D341Med (cell line): ENCODE results near the gene LMAN1L.
A peak's percentile ranks its signal among the peaks of the same experiment; 100 is the strongest.

Experiments
- DNase-seq: peaks from one replicate; pipeline ENCODE4 v3.0.0; 2012; ENCODE audit warnings: low spot score

LMAN1L gene

GRCh38 chr15:74838137-74838516 is 25.5 kb downstream of the LMAN1L start:
- DNase-seq, result no peak

DNA sequence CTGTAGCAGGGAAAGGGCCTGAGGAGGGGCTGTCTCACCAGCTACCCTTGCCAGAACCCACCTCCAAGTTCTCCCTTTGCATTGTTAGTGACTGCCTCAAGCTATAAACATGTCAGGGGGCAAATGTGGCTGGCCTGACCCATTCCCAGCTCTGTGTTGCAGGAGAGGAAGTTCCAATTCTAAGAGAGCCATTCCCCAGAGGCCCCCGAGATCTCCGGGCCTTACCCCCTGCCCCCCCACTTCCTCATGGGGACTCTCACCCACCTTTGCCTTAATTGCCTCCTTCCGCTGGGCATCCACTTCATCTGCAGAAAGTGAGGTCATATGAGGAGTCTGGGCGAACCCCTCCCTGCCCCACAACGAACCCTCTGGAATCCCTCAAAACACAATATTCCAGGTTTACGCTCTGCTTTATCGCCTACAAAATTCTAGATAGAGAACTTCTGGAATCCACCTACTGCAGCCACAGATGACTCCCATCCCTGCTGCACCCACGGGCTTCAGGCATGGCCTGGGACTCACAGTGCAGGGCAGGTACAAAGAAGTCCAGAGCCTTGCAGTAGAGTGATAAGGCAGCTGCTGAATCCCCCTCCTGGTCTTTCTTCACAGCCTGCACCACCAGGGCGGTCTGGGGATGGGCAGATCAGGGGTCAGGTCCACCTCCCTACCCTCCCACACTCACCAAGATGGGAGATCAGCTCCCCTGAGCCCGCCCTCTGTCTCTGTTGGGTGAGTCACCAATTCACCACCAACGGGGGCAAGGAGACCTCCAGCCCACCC is 26.3 kb downstream of the LMAN1L start:
- no peak for DNase-seq

DNA sequence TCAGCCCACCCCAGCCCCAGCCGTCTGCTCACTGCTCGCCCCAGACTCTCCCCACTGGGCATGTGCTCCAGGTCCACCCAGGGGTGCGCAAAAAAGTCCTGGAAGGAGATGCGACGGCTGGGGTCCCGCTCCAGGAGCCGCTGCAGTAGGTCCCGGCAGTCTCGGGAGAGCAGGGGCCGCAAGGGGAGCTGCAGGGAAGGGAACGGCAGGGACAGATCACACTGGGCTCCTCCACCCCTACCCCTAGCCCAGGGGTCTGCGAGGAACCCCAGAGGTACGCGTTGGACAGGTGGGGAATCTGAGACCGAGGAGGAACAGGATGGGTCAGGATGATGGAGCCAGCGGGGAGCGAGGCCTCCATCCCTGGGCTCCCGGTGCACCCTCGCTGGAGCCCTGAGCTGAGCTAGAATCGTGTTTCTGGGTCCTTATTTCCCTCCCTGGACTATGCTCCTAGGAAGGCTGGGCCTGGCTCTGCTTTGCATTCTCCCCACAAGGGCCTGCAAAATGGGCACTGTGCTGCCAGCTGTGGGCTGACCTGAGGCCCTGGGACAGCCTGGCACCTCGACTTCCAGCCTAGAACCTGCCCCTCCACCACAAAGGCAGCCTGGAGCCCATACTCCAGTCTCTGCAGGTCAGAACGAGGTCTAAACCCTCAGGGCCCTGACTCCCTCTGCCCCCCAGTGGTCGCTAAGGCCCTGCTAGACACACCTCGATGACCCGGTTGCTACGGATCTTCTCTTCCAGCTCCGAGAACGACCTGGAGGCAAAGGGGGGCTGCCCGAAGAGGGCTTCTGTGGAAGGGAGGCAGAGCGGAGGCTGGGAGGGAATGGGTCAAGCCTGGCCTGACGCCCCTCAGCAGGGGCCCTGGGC is 27.1 kb downstream of the LMAN1L start:
- no peak for DNase-seq

DNA sequence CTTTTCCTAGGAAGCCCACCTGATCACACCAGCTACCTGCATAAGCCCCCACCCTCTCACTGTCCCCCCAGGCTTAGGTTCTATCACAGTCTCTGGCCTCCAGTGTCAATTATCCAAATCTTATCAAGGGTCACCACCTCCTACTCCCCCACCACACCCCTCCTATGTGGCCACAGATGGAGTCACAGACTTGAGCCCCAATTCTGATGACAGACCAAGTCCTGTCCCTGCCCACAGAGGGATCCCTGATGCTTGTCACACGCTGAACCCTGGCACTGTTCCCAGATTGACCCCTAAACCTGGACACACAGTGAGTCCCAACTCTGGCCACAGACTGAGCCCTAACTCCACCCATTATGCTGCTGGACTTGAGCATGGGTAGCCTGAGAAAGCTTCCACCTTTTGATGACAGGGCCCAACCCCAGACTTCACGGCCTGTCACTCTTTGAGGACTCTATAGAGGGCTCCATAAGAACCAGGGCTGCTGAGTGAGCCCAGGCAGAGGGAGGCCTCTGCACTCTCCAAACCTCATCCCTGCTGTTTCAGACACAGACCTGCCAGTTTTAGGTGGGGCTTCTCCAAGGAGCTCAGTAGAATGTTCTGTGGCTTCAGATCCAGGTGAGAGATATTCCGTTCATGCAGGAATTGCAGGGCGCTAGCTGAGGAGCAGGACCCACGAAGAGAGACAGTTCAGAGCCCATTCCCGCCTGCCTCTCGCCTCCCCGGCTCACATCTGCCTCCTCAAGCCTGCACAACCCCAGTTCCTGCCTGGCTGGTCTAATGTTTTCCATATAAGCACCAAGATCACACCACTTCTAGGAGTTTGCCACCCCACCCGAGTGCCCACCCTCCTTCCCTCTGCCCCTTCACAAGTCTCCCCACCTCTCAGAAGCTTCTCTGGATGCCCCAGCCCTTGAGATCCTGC is 28.5 kb downstream of the LMAN1L start:
- no peak for DNase-seq

DNA sequence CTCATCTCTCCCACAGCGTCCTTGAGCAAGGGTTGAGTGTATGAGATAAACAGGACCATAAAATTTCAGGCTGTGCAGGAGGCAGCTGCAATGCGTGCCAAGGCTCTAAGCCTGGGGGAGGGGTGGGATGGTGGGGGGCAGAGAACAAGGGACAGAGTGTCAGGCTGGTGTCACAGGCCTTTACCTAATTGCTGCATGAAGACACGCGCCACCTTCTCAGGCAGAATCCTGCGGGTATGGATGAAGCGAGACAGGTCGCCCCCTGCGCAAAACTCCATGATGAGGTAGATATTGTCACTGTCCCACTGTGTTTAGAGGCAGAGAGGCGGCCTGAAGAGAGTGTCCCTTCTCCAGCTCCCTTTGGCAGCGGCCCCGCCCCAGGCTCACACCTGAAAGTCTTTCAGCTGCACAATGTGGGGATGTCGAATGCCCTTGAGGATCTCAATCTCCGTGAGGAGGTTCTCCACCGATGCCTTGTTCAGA is 29.3 kb downstream of the LMAN1L start:
- DNase-seq, result no peak

DNA sequence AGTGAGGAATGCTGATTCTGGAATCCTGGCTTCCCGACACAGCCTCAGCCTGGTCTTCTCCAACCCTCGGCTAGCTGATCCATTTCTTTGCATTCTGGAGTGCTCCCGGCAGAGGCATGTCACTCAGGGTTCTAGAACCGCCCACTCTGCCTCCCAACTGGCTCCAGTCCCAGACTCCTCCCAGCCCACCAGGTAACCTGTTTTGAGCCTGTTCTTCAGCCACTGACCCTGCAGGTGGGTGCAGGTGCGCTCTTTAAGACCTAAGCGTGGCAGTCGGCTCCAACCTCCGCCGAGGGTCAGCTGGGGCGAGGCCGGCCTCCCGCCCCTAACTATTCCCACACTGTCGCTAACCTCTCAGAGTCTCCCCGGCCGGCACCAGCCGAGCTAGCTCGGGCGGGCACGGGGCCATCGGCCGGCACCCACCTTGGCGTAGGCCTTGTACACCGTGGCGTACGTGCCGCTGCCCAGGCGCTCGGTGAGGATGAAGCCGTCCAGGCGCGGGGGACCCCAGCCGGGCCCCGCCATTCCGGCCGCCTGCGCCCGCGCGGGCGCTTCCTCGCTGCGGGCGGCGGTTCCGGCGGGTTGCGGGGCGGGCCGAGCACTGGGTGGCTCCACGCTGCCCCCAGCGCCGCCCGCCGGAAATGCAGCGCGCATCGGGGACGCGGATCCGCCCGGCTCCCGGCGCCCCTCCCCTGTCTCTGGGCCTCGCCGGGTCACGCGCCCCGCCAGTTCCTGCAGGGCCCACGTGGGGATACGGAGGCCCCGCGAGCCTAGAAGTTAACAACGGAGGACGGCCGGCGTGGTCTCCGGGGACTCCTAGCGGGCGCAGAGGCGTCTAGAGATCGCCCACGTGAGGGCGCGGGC is 30.2 kb downstream of the LMAN1L start, which contains the start of gene ULK3:
TSS of gene ULK3 (minus strand) at position 576 of the 864 bp plus-strand sequence. CDS start at position 525, 51 bp downstream.
- DNase-seq, result peak; percentile 98

GRCh38 chr15:74843445-74843828 is 30.8 kb downstream of the LMAN1L start:
- DNase-seq, result no peak

DNA sequence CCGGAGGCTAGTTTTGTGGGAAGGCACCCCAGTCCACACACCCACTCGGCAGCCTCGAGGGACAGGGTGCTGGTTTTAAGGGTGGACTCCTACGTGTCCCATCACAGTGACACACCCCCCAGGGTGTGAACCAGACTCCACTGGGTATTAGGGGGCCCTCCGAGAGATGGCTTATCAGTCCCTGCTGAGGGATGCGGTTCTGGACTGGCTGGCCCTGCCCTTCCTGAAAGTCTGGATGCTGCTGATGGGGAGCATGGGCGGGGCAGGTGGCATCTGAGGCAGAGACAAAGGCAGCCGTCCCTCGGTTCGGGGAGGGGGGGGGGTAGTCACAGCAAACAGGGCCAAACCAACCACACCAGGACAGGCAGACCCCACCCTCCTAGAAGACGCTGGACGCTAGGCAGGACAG is 31.3 kb downstream of the LMAN1L start:
- peak; percentile 68 for DNase-seq

DNA sequence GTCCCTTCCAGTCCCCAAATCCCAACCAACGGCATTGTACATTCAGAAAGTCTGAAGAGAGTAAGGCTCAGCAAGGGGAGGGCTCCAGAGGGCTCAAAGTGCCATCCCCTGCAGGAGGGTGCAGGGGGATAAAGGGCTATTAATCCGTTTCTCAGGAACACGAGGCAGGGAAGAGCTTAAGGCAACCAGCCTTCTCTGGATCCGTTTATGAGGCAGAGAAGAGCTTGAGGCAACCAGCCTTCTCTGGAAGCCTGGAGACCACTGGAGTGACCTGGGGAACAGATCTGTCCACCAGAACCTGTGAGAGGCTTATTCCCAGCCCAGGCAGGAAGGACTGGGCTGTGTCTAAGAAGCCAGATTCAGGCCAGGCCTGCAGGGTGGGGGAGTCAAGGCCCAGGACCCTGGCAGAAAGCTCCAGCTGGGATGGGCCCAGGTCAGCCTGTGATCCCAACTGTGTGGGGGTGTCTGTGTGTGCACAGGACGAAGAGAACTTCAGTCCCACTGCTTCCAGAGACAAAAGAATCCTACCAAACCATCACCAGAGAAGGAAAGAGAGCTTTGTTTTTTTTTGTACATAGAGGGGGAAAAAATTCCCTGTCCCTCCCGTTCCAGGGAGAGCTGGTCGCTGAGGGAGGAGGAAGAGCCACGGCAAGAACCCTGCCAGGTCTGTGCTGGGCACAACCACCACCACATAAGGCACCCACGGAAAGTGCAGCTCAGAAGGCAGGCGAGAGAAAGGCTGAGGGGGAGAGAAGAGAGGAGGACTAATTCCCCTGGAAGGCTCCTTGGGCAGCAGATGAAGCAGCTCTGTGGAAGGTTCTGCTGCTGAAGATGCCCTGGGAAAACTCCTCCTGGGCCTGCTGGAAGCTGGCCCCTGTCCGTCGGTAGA is 31.9 kb downstream of the LMAN1L start:
- peak; percentile 84 for DNase-seq

- DNase-seq, result no peak
Observed at GRCh38 chr15:74845208-74845568, 32.6 kb downstream of the LMAN1L start.

DNA sequence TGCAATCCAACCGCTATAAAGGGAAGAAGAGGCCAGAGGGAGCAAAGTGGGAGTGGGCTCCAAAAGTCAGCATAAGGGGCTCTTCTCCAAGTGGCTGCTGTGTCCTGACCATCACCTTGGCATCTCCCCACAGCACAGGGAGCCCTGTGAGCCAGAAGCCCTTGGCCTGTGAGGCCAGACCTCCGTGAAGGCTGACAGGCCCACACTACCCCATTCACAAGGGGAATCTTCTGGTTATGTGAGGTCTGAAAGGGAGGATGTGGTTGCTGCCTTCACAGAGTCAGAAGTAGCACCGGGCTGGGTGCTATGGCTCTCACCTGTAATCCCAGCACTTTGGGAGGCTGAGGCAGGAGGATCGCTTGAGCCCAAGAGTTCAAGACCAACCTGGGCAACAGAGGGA is 32.9 kb downstream of the LMAN1L start:
- no peak for DNase-seq

DNA sequence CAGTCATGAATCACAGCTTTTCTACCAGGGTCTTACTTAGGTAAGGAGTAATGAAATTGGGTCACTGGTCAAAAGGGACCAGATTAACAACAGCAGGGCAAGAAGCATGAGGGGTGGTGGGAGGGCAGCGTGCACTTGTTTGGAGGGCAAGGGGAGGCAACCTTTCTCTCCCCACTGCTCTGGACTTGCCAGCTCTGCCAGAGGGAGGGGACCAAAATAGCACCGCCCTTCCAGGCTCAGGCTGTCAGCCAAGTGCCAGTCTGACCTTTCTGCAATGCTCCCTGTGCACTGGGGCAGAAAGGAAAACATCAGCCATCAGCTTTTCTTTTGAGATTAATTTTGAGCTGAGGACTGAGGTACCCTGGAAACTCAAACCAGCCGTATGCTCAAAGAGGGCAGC is 34.8 kb downstream of the LMAN1L start:
- DNase-seq, result no peak

DNA sequence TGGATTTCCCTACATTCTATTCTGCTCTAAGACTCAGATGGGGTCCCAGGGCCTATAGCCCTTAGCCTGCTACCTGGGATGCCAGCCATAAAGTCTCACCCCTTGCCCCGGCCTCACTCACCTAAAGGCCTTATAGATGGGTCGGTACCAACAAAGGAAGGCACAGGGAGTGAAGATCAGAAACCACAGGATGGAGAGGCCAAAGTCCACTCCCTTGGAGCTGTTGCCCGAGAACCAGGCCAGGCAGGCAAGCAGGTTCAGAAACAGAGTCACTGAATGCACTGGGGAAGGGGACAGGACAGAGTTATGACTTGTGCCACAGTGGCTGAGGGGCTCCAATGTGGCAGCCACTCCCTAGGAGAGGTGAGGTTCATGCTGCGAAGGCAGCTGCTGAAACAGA is 37.8 kb downstream of the LMAN1L start:
- DNase-seq, result no peak

- no peak for DNase-seq
Observed at GRCh38 chr15:74851960-74852359, 39.3 kb downstream of the LMAN1L start.

DNA sequence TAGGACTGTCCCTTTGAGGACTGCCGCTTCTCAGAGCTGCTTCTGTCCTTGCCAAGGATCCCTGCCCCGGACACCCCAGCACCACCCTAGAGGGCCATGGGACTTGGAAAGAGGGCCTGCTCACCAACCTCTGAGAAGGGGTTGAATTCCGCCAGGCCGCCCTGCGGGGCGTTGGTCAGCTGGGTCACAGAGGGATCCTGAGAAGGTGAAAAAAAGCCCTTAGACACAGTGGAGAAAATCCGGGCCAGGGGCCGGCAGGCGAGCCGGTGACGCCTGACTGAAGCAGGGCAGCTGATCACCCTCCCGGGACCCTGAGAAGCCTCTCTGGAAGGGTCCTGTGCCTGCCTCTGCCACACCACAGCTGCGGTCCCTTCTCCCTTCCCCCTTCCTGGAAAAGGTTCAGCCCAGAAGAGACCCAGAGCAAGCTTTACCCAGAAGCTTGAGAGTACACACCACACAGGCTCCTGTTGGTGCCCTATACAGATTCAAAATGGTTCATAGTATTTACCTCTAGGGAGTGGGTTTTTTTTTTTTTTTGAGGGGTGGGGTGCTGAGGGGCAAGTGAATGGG is 41.9 kb downstream of the LMAN1L start:
- DNase-seq, result no peak

DNA sequence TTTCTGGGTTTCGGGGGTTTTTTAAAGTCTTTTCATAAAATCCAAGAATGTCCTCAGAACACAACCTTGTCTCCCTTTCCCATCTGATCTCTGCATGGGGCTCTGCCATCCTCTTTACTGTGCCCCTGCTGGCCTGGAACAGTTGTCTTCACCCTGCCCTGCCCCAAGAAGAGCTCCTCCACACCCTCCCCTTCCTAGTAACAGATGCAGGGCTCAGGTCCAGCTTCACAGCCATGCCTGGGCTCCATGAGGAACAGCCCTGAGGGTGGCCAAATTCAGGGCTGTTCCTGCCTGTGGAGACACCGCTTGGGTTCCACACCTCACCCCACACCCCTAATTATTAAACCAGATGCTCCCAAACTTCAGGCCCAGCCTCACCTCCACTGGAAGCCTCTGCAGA is 43.2 kb downstream of the LMAN1L start:
- no peak for DNase-seq

DNA sequence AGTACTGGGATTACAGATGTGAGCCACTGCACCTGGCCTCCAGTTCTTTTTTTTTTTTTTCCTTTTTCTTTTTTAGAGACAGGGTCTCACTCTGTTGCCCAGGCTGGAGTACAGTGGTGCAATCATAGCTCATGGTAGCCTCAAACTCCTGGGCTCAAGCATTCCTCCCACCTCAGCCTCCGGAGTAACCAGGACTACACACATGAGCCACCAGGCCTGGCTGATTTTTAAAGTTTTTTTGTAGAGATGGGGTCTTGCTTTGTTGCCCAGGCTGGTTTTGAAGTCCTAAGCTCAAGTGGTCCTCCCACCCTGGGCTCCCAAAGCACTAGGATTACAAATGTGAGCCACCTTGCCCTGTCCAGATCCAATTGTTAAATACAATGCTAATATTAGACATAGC is 43.9 kb downstream of the LMAN1L start:
- DNase-seq, result no peak

GRCh38 chr15:74857082-74857655 is 44.5 kb downstream of the LMAN1L start:
- DNase-seq, result no peak

DNA sequence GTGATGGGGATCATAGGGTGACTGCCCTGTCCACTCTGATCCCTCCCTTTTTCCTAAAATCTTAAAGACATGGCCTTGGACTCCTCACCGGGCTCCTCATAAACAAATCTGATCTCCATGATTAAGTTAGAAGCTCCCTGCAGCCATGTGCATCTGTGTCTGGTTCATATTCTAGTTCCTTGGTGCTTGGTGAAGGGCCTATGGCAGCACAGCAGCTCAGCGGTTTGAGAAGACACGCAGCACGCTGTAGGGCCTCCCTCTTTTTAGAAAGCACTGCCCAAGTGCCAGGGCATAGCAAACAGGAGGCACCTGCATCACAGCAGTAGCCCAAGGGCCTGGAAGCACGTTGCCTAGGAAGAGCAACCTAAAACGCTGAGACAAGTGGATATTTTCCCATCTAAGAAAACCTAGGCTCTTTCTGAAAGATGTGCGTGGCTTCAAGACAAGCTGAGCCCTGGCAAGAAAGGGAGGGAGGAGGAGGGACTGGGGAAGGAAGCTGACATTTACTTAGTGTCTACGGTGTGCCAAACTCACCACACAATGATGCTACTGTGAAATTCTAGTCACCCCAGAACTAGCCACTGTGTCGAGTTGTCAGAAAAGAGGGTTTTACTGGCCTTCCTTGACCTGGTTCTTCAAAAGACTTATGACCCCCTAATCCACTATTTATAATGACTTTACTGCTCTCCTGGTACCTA is 45.2 kb downstream of the LMAN1L start:
- no peak for DNase-seq
